HG02678 (cell line): ENCODE data around the gene ENGASE.

Experiments
- ATAC-seq: cut with Tn5 transposase; IDR thresholded peaks from one replicate; pipeline ENCODE4 v1.9.1; 2021; ENCODE audit warnings: mild to moderate bottlenecking, moderate library complexity; ENCODE audit not compliant: unreplicated experiment

ENGASE gene

DNA sequence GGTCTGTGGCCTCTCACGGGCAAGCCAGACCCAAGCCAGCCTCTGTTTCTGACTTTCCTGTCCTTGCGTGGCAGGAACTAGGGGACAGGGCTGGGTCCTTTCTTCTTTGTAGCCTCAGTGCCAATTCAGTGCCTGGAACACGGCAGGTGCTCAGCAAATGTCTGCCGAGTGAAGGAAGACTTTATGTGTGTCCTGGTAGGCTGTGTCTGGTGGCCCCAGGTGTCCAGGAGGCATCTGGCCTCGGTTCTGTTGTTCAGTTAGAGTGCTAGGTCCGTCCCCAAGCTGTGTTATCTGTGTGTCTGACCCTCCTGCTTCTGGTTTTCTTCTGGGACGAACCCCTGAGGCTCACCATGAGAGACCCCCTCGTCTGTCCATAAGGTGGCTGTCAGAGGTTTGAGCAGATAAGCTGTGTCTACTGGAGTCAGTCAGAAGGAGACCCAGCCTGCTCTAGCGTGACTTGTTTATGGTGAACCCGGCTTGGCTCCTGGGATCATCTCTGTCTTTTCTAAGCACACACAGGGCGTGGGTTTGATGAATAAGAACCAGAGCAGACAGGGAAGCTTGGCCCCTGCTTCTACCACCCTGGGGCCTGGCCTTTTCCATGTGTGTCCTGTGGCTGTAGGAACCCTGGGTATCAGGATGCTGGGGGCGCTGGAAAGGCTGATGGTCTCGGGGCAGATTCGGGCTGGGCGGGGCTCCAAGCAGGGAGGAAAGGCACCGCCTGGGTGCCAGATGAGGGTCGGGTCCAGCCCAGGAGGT lies 39.3 kb downstream of the ENGASE start:
- ATAC-seq: no peak

DNA sequence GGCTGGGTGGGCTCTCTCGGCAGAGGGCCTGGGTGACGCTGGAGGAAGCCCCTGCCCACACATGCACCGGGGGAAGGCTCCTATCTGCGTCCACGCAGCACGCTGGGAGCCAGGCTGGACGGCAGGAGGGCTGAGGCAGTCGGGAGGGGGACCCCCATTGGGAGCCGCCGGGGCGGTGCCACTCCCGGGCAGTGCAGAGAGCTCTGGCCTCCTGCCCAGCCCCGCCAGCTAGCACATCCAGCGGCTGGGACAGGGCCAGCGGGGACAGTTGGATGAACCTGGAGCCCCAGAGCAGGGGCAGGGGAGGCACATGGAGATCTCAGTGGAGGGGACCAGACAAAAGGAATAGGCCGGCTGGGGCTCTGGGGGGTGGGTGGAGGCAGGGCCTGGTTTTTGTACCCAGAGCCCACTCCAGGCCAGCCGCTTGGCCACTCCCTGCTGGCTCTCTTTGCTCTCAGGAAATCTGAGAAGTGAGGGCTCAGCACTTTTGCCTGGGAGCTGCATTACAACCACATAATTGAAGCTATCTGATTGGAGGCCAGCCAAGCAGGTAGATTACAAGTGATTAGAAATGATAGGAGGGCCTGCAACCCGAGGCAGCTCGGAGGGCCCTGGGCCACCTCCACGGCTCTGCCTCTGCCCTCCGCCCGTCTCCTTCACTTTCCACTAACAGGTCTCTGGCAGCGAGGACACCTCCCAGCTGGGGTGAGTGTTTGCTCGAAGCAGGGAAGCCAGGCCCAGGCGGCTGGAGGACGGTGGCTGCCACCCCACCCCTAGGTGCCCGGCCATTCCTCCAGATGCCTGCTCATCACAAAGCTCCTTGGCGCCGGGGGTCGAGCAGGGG lies 40.1 kb downstream of the ENGASE start:
- ATAC-seq: no peak

DNA sequence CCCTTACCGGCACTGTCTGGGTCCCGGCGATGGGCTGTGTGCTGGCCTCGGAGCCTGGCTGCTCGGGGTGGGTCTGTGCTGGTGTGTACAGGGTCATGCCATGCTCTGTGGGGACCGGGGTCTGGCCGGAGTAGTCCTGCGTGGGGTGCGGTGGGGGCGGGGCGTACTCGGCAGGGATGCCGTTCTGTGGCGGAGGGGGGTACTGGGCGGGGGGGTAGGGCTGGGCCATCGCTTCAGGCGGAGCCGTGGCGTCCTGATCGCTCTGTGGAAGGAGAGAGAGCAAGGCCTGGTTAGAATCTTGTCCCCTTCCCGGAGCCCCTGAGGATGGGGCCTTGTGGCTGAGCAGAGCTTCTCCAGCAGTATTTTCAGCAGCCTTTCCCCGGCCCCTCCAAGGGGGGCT lies 40.9 kb downstream of the ENGASE start:
- no peak for ATAC-seq

DNA sequence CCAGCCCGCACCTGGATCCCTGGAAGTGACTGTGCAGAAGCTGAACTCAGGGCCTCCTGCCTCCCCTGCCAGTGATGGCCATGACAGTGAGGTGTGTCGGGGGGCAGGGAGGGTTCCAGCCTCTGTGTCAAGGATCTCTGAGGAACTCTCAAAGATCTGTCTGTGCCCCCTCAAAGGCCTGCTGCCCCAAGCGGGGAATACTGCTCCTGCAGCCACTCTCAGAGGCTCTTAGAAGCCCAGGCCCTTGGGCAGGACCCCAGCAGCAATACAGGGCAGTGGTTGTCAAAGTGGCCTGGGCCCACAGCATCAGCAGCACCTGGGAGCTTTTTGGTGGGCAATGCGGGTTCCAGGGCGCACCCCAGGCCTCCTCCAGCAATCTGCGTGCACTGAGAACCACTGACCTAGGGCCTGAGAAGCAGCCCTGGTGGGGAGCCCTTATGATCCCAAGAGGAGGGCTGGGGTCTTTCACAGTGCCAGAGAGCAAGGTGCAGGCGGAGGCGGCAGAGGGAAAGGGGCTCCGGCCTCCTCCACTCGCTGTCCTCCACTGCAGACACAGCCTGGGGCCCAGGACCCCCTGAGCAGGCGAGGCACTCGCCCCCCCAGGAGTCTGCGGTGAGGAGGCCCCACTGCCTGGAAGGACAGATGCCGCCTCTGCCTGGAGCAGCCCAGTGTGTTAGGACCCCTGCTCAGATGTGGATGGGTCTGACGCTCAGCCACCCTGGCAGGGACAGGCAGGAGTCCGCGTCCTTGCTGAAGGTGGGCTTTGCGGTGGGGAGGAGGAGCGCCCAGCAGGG lies 42.1 kb downstream of the ENGASE start:
- ATAC-seq: no peak

DNA sequence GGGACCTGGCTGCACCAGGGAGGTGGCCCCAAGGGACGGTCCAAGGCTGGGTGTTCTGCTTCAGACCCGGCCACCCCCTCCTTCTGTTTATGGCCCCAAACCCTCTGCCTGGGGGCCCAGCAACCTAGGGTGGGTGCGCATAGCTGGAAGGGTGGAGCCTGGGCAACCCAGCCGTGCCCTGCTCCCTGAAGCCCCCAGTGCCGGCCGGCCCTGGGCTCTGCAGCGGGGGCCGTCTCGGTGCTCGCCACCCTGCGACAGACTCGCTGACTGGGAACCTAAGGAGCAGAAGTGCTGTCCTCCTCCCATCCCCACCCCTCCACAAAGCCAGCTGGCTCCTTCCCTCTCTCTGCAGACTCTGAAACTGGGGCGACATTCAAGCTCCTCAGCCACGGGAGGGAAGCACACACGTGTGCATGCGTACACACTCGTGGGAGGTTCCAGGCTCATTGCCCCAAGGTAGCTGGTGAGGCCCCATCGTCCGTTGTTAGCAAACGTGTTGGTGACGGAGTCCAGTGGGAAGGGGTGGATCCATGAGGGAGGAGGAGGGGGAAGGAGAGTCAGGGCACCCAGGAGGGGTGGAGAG lies 43.4 kb downstream of the ENGASE start:
- no peak for ATAC-seq

DNA sequence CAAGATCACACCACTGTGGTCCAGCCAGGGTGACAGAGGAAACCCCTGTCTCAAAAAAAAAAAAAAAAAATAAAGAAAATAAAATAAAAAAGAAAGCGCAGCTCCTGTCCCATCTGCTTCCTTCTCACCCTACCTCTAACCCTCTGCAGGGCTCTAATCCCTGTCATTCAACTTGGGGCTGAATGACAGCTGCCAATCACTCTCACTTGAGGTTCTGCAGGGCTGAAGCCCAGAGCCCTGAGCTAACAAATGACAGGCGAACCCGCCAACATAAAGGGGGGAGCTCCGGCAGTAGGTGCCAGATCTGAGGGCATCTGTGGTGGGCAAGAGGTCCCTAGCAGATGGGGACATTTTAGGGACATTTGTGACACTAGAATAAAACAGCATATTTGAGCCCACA lies 44.3 kb downstream of the ENGASE start:
- ATAC-seq: no peak

DNA sequence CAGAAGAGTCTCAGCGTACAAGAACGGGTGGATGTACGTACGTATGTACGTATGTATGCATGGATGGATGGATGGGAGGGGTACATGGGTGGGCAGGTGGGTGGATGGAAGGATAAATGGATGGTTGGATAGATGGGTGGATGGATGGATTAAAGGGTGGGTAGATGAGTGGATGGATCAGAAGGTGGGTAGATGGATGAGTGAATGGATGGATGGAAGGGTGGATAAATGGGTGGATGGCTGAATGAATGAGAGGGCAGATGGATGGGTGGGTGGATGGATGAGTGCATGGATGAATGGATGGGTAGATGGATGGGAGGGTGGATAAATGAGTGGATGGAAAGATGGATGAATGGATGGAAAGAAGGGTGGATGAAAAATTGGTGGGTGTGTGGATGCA lies 45.6 kb downstream of the ENGASE start:
- no peak for ATAC-seq

DNA sequence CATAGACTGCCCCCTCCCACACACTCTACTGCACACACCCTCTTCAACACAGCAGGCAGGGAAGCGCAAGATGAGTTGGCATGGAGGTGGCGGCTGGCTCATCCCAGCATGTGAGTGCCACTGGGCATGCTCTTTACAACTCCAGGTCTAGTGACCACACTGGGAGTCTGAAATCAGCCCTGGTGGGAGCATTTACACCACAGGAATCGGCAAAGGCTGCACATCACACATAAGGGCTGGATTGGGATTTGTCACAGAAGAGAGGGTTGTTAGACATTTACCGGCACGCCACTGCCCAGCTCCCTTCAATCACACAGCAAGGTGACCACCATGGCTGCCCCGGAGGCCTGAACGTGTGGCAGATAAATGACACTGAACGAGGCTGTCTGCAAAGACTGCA lies 49.4 kb downstream of the ENGASE start:
- no peak for ATAC-seq

DNA sequence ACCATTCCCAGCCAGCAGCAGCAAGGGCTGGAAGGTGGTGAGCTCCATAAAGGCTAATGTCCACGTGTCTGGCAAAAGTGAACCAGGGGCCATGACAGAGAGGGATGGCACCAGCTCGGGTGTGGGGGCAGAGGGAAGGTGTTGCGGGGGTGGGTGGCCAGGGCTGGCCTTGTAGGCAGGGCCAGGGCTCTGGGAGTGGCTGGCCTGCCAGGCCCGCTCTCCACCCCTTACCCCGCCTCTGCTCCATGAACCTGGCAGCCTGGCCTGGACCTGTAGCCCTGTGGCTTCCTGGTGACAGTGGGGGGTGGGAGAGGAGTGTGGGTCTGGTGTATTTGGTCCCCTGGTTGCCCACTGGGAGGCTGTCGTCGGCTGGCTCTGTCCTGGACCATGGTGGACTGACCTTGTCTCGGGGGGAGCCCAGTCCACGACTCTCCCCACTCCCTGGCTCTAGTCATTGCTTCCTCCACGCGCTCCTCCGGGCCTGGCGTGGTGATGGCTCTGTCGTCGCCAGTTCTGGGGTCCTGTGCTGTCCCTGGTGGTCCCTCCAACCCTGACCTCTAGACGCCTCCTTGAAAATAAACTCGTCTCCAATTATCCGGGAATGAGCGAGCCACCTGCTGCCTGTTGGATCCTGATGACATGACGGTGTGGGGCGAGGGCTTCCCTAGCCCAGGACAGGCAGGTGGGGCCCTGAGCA lies 50.0 kb downstream of the ENGASE start:
- ATAC-seq: no peak

DNA sequence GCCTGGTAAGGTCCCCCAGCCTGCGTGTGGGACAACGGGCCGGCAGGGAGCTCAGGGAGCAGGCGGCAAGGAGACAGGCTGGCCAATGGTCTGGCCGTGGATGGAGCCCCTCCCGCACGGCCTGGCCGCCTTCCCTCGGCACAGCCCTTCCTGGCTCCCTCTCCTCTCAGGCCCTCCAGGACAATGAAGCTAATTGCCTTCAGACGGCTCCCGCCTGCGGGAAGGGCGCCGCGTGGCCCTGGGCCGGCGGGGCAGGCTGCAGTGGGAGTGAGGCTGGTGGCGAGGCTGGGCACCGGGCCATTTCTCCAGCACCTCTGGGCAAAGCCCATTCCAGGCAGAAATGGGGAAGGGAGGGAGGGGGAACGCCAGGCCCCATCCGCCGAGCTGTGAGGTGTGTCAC lies 50.9 kb downstream of the ENGASE start:
- no peak for ATAC-seq

DNA sequence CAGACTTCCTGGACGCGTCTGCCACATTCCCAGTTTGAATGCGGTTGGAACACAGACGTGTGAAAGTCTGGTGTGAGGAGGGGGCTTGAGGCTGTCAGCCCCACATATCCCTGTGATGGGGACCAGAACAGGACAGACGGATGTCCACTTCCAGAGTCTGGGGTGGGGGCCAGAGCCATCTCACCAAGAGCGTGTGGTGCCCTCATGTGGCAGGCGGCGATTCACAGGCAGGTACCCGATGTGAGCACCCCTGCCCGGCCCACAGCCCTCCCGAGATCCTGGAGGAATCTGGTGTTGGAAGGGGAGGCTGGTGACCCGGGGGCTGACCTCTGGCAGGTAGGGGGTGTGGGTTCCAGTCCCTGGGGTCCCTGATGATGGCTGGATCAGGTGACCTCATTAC lies 51.5 kb downstream of the ENGASE start:
- ATAC-seq: no peak

DNA sequence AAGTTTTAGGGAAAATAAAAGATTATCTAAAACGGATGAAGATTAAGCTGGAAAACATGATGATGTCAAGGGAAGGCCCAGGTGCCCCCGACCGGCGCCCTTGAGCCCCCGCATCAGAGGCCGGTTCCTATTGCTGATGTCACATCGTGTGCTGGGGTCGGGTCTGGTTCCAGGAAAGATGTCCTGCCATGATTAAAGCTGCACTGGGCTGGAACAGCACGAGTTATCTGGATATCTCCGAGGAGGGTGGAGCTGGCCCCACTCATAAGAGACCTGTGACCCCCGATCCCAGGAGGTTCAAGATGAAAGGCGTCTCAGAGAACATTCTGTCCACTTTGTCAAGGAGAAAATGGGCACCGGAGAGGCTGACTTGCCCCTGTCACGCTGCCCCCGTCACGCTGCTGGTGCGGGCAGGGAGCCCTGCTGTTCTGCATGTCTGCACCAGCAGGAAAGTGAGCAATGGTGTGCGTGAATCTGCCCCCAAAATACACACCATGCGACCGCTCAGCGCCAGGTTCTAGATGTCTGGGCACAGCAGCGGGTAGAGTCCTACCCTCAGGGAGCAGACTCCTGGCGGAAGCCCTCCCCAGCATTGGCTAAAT lies 53.0 kb downstream of the ENGASE start:
- ATAC-seq: no peak

DNA sequence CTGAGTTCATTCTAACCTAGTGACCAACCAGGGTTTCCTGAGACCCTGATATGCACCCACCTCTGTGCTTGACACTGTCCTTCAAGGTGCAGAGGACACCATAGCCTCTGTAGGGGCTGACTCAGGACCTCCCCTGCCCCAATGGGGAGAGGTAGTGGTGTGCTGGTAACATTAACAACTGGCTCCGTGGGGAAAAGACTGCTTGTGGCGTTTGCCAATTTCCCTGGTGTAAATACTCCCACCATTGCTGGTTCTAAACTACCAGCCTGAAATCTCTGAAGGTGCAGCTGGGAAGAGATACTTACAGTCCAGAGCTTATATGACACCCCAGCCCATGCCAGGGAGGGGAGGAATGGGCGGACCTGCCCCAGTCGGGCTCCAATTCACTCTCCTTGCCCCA lies 54.9 kb downstream of the ENGASE start:
- ATAC-seq: no peak

DNA sequence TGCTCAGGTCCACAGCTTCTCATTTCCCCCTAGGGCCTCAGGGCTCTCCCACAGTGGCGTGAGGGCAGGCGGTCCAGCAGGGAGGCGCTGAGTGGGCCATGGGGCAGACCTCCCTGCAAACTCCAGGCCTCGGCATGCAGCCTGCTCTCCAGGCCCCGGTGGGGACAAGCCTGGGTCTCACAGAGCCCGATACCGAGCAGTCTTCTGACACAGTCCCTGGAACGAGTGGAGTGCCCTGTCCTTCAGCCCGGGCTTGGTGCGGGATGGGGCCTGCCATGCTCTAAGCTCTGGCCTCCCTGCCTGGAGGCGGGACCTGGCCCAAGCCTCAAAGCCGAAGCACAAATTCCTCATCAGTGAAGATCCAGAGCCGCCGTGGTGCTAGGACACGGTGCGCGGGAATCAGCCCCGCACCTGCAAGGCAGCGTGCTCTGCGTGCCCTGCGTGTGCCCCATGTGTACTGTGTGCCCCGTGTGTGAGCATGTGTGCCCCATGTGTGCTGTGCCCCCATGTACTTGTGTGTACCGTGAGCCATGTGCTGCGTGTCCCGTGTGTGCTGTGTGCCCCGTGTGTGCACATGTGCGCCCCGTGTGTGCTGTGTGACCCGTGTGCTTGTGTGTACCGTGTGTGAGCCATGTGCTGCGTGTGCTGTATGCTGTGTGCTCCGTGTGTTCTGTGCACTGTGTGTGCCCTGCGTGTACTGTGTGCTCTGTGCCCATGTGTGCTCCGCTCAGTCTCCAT lies 56.1 kb downstream of the ENGASE start:
- no peak for ATAC-seq

DNA sequence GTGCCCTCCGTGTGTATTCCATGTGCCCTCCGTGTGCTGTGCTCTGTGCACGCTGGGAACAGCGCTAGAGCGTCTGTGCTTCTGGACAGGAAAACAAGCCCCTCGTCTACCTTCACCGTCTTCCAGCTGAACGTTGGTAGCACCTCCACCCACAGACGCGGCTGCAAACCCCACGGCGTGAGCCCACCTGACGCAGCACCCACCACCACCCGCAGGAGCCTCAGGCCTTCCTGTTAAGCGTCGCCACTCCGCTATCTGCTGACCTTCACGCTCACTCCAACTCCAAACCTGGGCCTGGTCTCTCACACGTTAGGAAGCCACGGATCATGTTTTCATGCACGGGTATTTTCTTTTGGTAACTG lies 56.6 kb downstream of the ENGASE start:
- no peak for ATAC-seq

DNA sequence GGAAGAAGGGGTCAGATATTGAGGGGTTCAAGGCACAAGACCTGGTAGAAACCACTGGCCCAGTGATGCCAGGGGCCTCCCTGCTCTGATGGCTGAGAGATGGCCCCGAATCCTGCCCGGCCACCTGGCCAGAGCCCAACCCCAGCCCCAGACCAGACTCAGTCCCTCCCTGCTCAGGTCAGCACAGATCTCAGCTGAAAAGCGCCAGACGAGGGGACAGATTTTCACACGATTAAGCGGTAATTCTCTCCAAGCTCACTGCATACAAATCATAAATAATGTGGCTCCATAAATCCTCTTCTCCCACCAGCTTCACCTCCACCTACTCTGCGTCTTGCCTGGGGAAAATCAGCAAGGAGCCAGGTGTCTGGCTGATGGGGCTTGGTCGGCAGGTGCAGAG lies 57.1 kb downstream of the ENGASE start:
- ATAC-seq: no peak

DNA sequence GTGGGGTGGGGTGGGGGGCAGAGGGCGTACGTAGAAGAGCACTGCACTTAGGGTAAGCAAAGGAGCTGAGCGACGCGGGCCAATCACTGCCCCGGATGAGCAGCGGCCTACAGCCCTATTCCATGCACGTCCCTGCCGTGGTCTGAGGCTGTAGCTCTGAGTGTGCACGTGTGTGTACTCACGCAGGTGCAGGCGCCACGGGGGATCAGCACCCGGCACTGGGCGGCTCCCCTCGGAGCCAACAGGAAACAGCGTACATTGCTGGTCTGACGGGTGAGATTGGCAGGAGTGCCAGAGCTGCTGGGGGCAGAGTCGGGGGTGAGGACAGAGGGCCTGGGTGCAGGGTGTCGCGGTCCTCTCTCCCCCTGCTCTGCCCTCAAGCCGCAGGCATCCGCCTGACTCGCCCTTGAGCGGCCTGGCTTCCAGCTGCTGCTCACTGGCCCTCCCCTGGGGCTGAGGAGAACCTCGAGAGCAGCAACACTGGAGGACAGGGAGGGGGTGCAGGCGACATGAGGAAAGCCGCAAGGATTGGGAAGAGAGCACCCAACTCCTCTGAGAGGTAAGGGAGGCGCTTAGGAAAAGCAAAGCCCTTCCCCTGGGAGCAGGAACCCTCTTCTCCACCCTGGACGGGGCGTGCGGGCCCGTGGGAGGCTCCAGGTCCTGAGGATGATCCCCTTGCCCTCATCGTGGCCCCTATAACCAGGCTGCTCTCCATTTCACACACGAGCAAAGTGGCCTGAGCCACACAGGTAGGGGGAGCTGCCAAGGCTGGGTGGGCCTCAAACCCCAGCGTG lies 57.8 kb downstream of the ENGASE start:
- no peak for ATAC-seq

DNA sequence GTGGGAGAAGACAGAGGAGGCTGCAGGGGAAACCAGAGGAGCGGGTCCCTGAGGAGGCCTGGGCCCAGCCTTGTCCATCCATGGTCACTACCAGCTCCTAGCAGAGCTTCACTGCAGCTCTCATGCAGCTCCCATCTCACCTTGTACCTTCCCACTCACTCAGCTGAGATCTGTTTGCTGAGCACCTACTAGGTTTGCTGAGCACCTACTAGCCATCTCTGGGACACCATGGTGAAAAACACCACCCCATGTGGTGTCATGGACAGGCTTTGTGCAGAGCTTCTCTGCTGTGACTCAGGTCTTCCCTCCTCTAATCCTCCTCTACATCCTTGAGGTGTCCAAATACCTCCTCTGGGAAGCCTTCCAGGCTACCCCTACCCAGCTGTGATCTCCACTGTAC lies 58.6 kb downstream of the ENGASE start:
- ATAC-seq: no peak

DNA sequence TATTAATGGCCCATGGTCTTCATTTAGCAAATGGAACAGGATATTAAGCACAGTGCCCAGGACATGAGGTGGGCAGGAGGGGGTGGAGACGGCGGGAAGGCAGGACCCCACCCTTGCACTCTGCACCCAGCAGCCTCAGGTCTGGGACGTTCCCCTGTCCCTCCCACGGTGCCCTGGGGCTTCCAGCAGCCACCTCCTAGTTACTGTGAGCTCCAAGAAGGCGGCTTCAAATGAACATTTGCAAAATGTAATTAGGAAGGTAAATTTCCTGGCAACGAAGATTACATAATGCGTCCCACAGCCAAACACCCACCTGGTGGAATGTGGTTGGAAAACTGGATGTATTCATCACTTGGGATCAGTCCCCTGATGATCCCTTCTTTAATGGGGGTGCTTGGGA lies 59.4 kb downstream of the ENGASE start:
- ATAC-seq: no peak
